PC-3 (cell line): Measurements from ENCODE around the gene CYP39A1.

ENCODE experiments used
- EZH2 ChIP-seq: fragments of 300-600 bp; sonication (generic); IDR thresholded peaks from one replicate; pipeline ENCODE4 v1.6.1; 2017; ENCODE audit warnings: antibody characterized with exemption, mild to moderate bottlenecking, low read length; ENCODE audit not compliant: unreplicated experiment
- EZH2phosphoT487 ChIP-seq: fragments of 300-600 bp; sonication (generic); IDR thresholded peaks from 2 replicates; pipeline ENCODE4 v1.6.1; 2018; ENCODE audit warnings: mild to moderate bottlenecking, antibody characterized with exemption, low read length, borderline replicate concordance
- TF ChIP-seq, protein P1 (sequence below): fragments of 300-600 bp; sonication (generic); conservative IDR thresholded peaks from 2 replicates; pipeline ENCODE4 v1.5.1; 2017; ENCODE audit warnings: antibody characterized with exemption, low read depth, mild to moderate bottlenecking, low read length

DNA sequence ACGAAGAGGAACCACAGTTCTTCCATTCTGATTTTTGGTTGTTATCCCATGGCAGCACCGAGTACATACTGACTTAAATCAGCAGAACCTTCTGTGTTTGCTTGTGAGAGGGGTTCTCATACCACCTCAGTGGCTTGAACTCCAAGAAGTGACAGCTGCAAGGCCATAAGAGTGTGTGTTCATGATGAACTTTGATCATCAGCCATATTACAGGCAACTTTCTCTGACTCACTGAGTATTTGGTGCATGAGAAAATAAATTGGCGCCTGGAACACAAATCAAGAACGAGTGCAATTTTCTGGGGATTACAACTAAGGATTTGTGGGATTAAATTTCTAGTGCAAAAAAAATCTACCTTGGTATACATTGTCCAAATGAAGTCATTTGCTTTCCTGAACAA, 68.9 kb downstream of the CYP39A1 start:
- TF ChIP-seq, protein P1, sequence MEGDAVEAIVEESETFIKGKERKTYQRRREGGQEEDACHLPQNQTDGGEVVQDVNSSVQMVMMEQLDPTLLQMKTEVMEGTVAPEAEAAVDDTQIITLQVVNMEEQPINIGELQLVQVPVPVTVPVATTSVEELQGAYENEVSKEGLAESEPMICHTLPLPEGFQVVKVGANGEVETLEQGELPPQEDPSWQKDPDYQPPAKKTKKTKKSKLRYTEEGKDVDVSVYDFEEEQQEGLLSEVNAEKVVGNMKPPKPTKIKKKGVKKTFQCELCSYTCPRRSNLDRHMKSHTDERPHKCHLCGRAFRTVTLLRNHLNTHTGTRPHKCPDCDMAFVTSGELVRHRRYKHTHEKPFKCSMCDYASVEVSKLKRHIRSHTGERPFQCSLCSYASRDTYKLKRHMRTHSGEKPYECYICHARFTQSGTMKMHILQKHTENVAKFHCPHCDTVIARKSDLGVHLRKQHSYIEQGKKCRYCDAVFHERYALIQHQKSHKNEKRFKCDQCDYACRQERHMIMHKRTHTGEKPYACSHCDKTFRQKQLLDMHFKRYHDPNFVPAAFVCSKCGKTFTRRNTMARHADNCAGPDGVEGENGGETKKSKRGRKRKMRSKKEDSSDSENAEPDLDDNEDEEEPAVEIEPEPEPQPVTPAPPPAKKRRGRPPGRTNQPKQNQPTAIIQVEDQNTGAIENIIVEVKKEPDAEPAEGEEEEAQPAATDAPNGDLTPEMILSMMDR = no peak
- TF ChIP-seq EZH2phosphoT487 (no peak), EZH2 (no peak)
